Measurements from ENCODE around the gene SMYD2.

The SMYD2 gene

DNA sequence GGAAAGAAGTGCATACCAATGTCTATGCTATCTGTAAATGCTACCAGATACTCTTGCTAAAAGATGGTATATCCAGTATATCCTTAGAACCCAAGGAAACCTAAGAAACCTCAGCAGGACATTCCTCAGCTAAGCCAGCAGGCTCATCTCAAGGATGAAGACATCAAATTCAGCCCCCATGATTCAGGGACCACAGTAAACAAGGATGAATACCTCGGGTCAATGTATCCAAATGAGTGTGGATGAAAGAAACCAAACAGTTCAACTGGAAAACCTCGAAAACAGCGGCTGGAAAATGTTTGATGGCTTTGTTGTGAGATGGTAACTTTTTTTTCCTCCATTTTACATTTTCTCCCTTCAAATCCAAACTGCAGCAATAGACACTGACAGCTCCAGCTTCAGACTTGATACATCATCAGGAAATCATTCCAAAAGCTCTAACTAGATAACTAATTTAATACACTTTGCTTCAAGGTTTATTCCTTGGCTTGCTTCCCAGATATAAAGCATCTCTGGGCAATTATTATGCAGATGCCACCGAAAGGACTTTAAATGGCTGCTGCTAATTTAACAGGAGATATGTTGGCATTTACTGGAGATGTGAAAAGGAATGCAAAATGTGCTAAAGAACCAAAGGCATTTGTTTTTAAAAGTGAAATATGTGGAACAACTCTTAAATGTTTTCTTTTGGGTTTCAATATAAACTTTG is 73.6 kb downstream of the SMYD2 start:
- no peak for DNase-seq (ENCODE audit: extremely low read depth in 1 of 2, low read depth in 1 of 2)

GRCh38 chr1:214360116-214360515 is 79.2 kb downstream of the SMYD2 start:
- no peak for DNase-seq (ENCODE audit: extremely low read depth in 1 of 2, low read depth in 1 of 2)

GRCh38 chr1:214360525-214361164 is 79.7 kb downstream of the SMYD2 start:
- no peak for DNase-seq (ENCODE audit: extremely low read depth in 1 of 2, low read depth in 1 of 2)

DNA sequence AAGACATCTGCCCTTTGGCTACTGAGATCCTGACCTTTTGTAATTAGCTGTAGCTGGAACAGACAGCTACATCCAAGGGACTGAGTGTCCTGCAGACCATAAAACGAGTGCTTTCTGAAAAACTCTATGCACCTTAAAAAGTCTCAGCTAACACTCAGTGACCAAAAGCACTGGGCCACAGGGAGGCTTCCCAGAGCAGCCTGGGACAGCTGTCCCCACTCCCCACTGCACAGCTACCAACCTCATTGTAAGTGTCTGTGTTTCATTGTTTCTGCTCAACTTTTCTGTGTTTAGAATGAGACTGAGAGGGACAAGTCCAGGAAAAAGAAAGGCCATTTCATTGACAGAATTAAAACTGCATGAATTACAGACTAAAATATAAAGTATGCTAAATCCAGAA is 80.7 kb downstream of the SMYD2 start:
- no peak for DNase-seq (ENCODE audit: extremely low read depth in 1 of 2, low read depth in 1 of 2)

GRCh38 chr1:214362188-214362882 is 81.4 kb downstream of the SMYD2 start:
- no peak for DNase-seq (ENCODE audit: extremely low read depth in 1 of 2, low read depth in 1 of 2)

GRCh38 chr1:214363386-214363785 is 82.4 kb downstream of the SMYD2 start:
- DNase-seq (ENCODE audit: extremely low read depth in 1 of 2, low read depth in 1 of 2) = no peak

GRCh38 chr1:214364386-214364785 is 83.4 kb downstream of the SMYD2 start:
- DNase-seq (ENCODE audit: extremely low read depth in 1 of 2, low read depth in 1 of 2) = no peak

- DNase-seq (ENCODE audit: extremely low read depth in 1 of 2, low read depth in 1 of 2) = no peak
Measured at GRCh38 chr1:214364786-214365295, 83.9 kb downstream of the SMYD2 start.

DNA sequence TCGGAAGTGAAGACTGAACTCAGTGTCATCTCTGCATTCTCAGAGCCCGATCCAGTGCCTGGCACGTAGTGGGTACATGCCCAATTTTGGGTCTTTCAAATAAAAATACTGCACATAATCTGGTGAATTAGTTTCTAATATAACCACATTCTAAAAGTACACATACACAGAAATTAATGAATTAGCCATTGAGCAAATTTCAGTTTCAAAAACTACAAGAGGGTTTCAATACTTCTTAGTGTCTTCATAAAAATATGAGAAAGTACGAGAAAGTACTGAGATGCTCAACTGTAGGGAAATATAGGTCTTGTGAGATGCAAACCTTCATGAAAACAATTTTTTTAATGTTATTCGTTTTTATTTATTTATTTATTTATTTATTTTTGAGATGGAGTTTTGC is 86.9 kb downstream of the SMYD2 start:
- DNase-seq (ENCODE audit: extremely low read depth in 1 of 2, low read depth in 1 of 2) = no peak

DNA sequence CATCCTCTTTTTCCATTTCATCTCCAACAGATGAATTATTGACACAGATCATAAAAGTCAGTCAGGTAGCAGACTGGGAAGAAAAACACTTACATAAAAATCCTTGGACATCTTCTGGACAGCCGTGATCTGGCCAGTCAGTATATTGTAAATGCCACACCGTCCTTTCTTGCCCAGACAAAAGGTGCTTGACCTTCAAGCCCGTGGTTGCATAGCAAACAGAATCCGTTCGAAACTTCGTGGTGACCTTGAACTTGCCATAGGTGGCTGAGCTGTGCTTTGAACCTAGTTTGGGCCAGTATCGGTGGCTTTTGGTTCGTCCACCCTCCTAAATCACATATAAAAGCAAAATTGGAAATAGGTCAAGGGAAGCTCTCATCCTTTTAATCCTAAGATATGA is 88.4 kb downstream of the SMYD2 start:
- no peak for DNase-seq (ENCODE audit: extremely low read depth in 1 of 2, low read depth in 1 of 2)

DNA sequence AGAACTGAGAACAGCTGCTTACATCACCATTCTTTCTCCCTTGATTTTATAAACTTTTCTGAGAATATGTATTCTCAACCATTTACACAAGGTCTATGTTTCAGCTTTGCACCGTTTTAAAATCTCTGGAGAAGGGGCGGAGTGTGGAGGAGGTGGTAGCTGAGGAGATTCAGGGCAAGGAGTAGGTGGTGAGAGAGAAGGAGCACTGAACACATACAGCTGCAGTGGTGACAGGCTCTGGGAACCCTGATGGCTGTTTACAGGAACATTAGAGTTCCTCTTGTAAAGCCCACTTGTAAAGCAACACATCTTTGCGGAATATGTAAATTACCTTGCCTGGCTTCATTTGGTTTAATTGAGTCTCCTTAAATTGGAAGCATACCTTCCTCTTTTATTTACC is 89.7 kb downstream of the SMYD2 start:
- no peak for DNase-seq (ENCODE audit: extremely low read depth in 1 of 2, low read depth in 1 of 2)

DNA sequence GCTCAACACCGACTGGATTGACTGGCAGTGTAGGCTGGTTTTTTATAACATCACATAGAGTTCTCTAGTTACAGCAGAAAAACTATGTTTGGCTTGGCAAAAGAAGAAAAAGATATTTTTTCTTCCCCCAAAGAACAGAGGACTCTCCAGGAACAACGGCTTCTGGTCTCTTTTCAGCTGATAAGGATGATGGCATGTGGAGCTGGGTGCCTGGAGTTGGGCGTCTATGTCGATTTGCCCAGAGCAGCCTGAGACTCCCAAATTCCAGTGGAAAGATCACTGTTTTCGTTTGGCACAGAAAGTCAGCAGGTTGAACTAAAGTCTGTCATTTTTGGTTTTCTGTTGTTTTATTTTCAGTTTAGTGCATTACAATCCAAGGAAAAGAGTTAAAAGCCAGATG is 91.1 kb downstream of the SMYD2 start:
- no peak for DNase-seq (ENCODE audit: extremely low read depth in 1 of 2, low read depth in 1 of 2)

DNA sequence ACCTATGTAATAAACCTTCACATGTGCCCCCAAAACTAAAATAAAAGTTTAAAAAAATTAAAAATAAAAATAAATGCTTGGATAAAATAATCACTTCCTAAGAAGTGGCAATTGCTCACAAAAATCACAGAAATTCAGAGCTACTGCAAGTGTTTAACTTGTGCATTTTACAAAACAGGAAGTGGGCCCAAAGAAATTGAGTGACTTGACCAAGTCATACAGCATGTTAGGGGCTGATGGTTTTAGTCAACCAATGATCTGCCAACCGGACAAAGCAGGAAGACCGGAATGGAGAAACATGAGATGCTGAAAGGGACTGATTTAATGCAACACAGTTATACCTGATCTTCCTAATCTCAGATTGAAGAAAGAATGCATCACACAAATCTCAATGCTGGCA is 96.5 kb downstream of the SMYD2 start:
- no peak for DNase-seq (ENCODE audit: extremely low read depth in 1 of 2, low read depth in 1 of 2)

DNA sequence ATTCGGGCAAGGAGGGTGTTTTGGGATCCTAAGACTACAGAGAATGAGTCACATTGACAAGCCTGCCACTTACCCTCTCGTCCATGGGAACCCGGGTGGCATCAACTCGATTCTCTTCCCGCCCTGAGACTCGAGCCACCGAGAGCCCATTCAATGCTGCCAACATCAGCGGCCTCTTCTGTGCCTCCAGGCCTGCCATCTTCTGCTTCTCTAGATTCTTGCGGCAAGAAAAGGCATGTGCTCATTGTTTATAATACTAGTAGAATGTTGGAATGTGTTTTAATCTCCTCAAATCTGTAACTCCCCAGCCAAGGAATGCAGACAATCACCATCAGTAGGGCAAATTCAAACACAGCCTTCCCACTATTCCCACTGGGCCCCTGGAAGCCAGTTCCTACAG is 96.9 kb downstream of the SMYD2 start:
- DNase-seq (ENCODE audit: extremely low read depth in 1 of 2, low read depth in 1 of 2) = no peak

- no peak for DNase-seq (ENCODE audit: extremely low read depth in 1 of 2, low read depth in 1 of 2)
Measured at GRCh38 chr1:214378492-214378891, 97.5 kb downstream of the SMYD2 start.

- DNase-seq (ENCODE audit: extremely low read depth in 1 of 2, low read depth in 1 of 2) = no peak
Measured at GRCh38 chr1:214379236-214379970, 98.4 kb downstream of the SMYD2 start.

- no peak for DNase-seq (ENCODE audit: extremely low read depth in 1 of 2, low read depth in 1 of 2)
Measured at GRCh38 chr1:214380396-214380795, 99.4 kb downstream of the SMYD2 start.

- DNase-seq (ENCODE audit: extremely low read depth in 1 of 2, low read depth in 1 of 2) = no peak
Measured at GRCh38 chr1:214380986-214381695, 100.2 kb downstream of the SMYD2 start.

DNA sequence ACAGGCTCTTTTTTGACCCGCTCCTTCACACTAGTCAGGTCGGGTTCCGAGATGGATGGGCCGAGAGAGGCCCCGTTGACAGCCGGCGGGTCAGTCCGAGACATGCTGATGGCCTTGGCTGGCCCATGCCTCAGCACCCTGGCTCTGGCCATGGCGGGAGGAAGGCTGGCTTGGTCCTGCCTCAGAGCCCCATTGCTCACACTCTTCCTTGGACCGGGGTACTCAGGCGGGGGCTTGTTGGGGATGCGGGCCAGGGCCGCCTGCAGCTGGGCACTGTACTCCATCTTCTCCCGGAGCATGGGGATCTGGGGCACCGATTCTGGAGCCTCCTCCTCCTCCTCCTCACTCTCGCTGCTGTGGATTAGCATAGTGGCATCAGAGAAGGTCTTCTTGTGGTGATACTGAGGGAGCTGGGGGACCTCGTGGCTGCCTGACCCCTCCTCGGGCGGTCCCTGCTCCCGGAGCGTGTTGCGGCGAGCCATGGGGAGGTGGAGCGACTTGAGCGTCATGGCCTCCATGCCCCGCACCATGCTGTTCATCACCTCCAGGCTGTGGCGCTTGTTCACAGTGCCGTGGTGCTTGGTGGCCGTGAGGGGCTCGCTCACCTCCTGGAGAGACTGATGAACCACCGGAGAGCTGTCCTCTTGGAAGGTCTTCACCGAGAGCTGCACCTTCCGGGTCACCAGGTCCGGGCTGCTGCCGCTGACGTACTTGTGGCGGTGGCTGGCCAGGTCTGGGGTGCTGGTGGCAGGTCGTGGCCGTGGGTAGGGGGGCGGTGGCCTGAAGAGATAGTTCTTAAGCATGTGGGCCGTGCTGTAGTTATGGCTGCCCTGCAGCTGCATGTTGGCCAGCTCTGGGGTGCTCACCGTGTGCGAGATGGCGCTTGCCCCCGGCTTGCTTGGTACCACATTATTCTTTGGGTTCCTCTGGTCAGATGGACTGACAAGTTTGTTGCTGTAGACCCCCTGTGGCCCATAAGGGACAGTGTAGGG is 102.7 kb downstream of the SMYD2 start:
- DNase-seq (ENCODE audit: extremely low read depth in 1 of 2, low read depth in 1 of 2) = no peak
